ENCODE measurements around the gene SMARCA4.

SMARCA4 gene

GRCh38 chr19:11016631-11017030, 55.8 kb downstream of the SMARCA4 start:
- no peak for FAIRE-seq
- TF ChIP-seq CTCF (IDR thresholded peaks at IDR 0.05; ENCODE audit: insufficient read depth, missing control alignments) = no peak
- no peak for DNase-seq (ENCODE audit: insufficient read length, low spot score)

GRCh38 chr19:11017275-11018035, 56.6 kb downstream of the SMARCA4 start:
- TF ChIP-seq CTCF (IDR thresholded peaks at IDR 0.05; ENCODE audit: insufficient read depth, missing control alignments) = no peak
- FAIRE-seq (no peak), DNase-seq (ENCODE audit: insufficient read length, low spot score) (no peak)

- no peak for DNase-seq (ENCODE audit: insufficient read length, low spot score)
- no peak for TF ChIP-seq CTCF (IDR thresholded peaks at IDR 0.05; ENCODE audit: insufficient read depth, missing control alignments)
- FAIRE-seq = no peak
Measured at GRCh38 chr19:11018179-11018578, 57.3 kb downstream of the SMARCA4 start.

- no peak for DNase-seq (ENCODE audit: insufficient read length, low spot score)
- no peak for FAIRE-seq
Measured at GRCh38 chr19:11018763-11019162, 57.9 kb downstream of the SMARCA4 start.

GRCh38 chr19:11019262-11019661, 58.4 kb downstream of the SMARCA4 start:
- no peak for FAIRE-seq
- DNase-seq (ENCODE audit: insufficient read length, low spot score) = no peak

More at GRCh38 chr19:11018763-11019162, 57.9 kb downstream of the SMARCA4 start:
- TF ChIP-seq CTCF (IDR thresholded peaks at IDR 0.05; ENCODE audit: insufficient read depth, missing control alignments) = no peak

GRCh38 chr19:11019824-11020223, 59.0 kb downstream of the SMARCA4 start:
- DNase-seq (ENCODE audit: insufficient read length, low spot score) = no peak
- TF ChIP-seq CTCF (IDR thresholded peaks at IDR 0.05; ENCODE audit: insufficient read depth, missing control alignments) = no peak
- FAIRE-seq = no peak

More at GRCh38 chr19:11019262-11019661, 58.4 kb downstream of the SMARCA4 start:
- no peak for TF ChIP-seq CTCF (IDR thresholded peaks at IDR 0.05; ENCODE audit: insufficient read depth, missing control alignments)

- TF ChIP-seq CTCF (IDR thresholded peaks at IDR 0.05; ENCODE audit: insufficient read depth, missing control alignments) = no peak
- no peak for DNase-seq (ENCODE audit: insufficient read length, low spot score)
- no peak for FAIRE-seq
Measured at GRCh38 chr19:11020423-11020822, 59.6 kb downstream of the SMARCA4 start.

Measured in D721Med (cell line).